T-helper 1 cell treated with Interleukin-12 subunit alpha and Interleukin-12 subunit beta and Interleukin-4 antibody, amounts not matched to agents 30 ng/mL and 1 ng/mL, for 36 hours (primary cell): Measurements from ENCODE around the gene CCDC13. TPM values are rescaled to one million over a fixed set of nuclear protein-coding genes. Genes with fewer than 3 reads are reported as not detected.

Source experiments
- intact Hi-C: fragments of 100-400 bp; cut with micrococcal nuclease; formaldehyde crosslinking; loops from one replicate; pipeline ENCODE4 v1.15.1; 2024
- total RNA-seq: library from RNA; stranded (reverse); gene quantifications from 2 replicates; pipeline ENCODE4 v1.2.3, GENCODE V29; 2022

Gene CCDC13
- total RNA-seq, 1 donor from 2014 or later, result 0.54 TPM

- intact Hi-C loops, result no loop called here
Measured at GRCh38 chr3:42755681-42756578, 17.1 kb downstream of the CCDC13 start.

DNA sequence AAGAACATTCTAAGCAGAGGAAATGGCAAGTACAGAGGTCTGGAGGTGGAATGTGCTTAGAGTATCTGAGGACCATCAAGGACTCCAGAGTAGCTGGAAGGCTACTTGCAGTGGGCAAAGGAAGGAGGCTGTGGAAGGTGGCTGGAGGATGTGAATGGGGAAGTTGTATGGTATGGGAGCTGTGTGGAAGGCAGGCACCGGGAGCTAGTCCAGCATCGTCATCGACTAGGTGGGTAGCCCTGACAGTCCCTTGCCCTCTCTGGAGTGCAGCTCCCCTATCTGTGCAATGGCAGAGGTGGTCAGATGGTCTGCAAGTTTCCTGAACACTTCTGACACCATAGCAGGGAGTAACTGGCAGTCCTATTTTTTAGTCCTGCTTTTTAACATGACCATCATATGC, 19.3 kb downstream of the CCDC13 start:
- intact Hi-C loops, result no loop called here

DNA sequence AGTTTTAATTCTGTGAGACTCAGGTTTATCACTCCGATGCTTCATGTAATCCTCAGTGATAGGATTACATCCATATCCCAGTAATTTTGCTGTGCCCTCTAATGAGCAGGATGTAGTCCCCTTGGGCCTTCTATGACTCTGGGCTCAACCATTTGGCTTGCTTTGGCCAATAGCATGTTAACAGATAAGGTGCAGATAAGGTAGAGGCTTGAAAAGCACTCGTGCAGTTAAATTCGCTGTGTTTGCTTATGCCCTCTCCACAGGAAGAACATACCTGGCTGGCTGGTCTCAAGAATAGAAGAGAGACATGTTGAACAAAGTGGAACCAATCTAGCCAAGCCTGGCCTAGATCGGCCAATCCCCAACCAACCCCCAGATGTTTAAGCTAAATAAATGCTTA, 20.1 kb downstream of the CCDC13 start:
- intact Hi-C loops, result no loop called here

DNA sequence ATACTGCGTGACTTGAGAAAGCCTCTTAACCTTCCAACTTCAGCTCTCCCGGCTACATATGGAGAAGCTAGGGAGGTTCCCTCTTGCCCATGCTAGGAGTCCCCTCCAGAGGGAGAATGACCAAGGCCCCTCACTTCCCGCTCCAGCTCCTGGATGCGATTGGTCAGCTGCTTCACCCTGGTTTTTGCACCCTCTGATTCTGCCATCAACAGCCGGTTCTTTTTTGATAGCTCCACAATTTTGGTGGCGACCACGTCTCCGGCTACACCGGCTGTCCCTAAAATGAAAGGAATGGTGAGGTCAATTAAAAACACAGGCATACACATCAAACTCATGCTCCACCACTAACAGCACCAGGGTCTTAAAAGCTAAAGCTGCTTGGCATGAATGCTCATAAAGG, 20.6 kb downstream of the CCDC13 start:
- intact Hi-C loops, result no loop called here

GRCh38 chr3:42751609-42752008, 21.4 kb downstream of the CCDC13 start:
- intact Hi-C loops, result no loop called here

- intact Hi-C loops, result no loop called here
Measured at GRCh38 chr3:42750834-42751233, 22.2 kb downstream of the CCDC13 start.

GRCh38 chr3:42749753-42750231, 23.3 kb downstream of the CCDC13 start:
- intact Hi-C loops, result loop anchor here (10.0 kb wide), 1 partner anchor 195 kb away; no protein-coding TSS in a partner anchor

DNA sequence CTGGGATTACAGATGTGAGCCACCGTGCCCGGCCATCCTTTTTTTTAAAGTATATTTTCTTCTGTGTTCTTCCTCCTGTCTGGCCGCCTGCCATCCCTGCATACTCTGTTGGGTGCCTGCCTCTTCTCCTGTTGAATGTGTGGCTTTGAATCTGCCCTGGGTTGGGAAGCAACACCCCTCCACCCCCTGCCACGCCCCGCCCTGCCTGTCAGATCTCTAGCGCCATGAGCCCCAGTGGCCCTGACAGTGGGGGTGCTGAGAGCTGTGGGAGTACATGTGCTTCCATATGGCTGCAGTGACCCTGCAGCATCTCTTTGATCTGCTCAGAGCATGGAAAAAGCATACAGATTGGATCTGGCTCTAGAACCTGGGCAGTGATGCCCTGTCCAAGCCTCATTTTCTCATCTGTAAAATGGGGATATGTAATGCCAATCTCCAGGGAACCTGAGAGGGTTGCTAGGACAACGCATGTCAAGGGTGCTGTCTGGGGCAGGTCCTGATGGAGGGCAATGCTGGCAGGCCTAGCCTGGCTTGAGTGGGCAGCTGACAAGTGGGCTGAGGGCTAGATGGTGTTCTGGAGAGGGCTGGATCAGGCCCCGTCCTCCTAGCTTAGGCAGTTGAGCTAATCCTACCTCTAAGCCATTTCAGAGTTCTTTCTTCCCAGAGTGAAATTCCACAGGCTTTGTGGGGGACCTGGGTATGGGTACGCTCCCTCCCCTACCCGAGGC, 23.9 kb downstream of the CCDC13 start:
- intact Hi-C loops, result loop anchor here (10.0 kb wide), 1 partner anchor 194 kb away; no protein-coding TSS in a partner anchor

- intact Hi-C loops, result loop anchor here (10.0 kb wide), 1 partner anchor 193 kb away; no protein-coding TSS in a partner anchor
Measured at GRCh38 chr3:42747581-42747980, 25.5 kb downstream of the CCDC13 start.

DNA sequence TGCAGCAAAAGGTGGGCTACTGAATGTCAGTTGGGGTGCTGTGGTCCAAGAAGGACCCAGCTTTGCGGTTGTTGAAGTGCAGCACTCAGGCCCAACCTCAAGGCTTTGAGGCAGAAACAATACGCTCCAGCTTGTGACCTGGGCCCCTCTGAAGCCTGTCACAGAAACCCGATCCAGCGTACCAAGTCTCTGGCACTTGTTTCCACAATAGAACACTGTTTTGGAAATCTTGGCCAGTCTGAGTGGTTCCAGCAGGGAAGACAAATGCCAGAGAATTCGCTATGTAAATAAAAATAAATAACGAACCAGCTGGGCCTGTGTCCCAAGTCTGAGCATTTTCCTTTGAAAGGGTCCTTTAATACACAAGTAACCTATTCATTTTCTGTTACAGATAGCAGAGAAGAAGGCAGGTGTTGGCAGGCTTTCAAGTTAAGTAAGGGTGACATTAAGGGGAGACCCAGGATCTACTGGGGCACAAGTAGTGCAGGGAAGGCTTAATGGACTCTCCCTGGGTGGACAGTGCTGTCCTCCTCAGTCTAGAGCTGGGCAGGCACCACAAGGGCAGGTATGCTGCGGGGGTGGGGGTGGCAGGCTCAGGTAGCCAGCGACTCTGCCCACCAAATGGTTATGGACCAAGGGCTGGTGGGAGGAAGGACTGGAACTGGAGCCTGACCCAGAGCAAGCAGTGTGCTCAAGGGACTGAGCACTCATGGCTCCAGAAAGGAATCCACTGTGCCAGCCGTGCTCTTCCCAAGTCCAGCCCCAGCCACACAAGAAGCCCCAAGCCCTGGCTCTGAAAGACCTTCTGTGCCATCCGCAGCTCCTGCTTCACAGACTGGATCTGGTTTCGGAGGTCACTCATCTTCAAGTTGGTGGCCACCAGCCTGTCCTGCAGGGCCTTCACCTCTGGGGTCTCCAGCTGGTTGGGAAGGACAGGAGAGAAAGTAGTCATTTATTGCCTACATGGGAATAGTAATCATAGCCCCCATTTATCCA, 26.3 kb downstream of the CCDC13 start:
- intact Hi-C loops, result loop anchor here (10.0 kb wide), 1 partner anchor 192 kb away; no protein-coding TSS in a partner anchor

- intact Hi-C loops, result loop anchor here (2.0 to 10.0 kb wide), 5 partner anchors 27 to 243 kb away; partner anchors contain the start of genes CCDC13, HIGD1A and VIPR1
Measured at GRCh38 chr3:42745776-42746454, 27.1 kb downstream of the CCDC13 start.

DNA sequence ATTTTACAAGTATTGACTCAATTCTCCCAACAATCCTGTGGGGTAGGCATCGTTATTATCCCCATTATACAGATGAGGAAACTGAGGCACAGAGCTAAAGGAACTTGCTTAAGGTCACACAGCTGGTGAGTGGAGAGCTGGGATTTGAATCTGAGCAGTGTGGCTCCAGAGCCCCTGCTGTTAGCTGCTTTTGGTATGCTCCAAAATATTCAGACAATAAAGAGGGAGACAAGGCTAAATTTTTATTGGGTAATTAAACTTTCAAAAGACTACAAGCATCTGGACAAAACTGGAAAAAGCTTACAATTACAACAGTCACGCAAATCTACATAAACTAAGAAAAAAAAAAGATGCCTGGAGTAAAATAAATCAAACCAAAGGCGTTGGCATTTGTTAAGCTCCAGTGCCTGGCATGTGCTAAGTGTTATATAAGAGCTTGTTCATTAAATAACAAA, 27.7 kb downstream of the CCDC13 start:
- intact Hi-C loops, result loop anchor here (2.0 to 10.0 kb wide), 5 partner anchors 27 to 243 kb away; partner anchors contain the start of genes CCDC13, HIGD1A and VIPR1

DNA sequence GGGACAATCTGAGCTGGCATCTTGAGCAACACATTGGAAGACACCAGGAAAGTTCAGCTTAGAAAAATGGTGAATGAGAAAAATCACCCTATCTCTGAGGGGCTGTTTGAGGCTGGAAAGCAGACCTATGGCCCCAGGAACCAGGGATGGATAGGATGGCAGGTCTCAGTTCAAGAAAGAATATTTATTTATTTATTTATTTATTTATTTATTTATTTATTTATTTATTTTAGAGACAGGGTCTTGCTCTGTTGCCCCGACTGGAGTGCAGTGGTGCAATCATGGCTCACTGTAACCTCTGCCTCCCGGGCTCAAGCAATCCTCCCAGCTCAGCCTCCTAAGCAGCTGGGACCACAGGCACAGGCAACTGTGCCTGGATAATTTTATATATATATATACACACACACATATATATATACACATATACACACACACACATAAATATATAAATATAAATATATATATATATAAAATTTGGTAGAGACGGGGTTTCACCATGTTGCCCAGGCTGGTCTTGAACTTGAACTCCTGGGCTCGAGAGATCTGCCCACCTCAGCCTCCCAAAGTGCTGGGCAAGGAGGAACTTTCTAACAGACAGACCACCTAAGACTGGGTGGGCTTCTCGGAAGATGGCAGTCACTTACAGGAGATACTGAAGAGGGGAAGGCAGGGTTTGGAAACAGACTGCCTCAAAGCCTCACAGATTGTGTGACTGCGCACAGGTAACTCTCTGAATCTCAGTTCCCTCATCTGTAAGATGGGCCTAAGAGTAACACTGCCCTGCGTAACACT, 29.7 kb downstream of the CCDC13 start:
- intact Hi-C loops, result loop anchor here (10.0 kb wide), 1 partner anchor 189 kb away; no protein-coding TSS in a partner anchor

DNA sequence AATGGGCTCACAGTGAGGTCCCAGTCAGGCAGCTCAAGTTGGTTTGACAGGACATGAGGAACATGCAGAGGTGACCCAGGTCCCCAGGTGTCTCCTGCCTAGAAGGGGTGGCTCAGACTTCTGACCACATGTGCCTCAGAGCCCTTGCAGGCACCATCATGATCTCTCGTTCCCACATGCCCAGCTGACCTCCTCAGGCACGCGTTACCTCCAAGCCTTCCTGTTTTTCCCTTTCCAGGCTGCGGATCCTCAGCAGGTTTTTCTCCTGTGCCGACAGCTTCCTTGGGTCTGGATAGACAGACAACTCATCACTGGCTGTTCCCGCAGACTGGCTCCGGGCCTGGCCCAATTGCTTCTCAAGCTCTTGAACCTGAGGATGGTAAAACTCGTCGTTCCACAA, 30.4 kb downstream of the CCDC13 start:
- intact Hi-C loops, result loop anchor here (10.0 kb wide), 1 partner anchor 188 kb away; no protein-coding TSS in a partner anchor

DNA sequence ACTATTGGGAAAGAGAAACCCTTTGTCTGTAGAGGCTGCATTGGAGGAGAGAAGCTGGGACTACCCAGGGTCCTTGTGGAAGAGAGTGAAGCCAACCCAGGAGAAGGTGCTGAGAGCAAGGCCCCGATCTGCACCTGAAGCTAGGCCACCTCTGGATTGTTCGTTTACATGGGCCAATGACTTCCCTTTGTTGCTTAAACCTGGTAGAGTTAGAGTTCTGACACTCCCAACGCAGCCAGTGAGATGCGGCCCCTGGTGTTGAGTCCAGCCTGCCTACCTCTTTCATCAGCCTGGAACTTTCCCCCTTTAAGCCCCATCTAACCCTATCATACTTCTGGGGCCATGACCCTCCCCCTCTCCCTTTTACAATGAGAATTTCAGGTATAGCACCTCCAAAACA, 30.8 kb downstream of the CCDC13 start:
- intact Hi-C loops, result loop anchor here (10.0 kb wide), 1 partner anchor 187 kb away; no protein-coding TSS in a partner anchor

- intact Hi-C loops, result loop anchor here (10.0 kb wide), 1 partner anchor 187 kb away; no protein-coding TSS in a partner anchor
Measured at GRCh38 chr3:42741796-42742195, 31.3 kb downstream of the CCDC13 start.

DNA sequence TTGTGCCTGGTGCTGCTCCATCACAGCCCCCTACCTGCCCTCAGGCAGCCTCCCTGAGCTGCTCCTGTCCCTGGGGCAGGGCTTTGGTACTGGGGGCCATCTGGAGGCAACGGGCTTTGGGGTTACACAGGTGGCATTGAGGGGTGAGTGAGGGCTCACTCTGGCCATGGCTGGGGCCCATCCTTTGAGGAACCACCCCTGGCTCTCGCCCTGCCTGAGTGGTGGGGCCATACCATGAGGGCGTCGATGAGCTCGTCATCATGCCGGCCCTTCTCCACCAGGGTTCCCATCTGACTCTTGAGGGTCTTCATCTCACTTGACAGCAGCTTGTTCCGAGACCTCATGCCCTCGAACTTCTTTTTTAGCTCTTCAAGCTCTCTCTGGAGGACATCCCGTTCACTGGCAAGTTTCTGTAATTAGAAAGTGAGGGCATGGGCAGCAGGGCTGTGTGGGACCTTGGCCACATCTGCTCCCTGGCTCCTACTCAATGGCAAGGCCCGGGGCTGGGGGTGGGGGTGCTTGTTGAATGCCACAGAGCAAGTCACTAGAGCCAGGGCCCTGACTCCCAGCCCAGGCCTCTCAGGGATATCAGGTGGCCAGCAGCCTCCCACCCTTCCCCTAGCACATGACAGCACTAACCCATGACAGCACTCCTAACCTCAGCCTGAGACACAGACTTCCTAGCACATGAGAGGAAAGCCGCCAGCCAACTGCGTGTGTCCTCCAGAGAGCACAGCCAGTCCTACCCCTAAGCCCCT, 33.5 kb downstream of the CCDC13 start:
- intact Hi-C loops, result loop anchor here (10.0 kb wide), 1 partner anchor 185 kb away; no protein-coding TSS in a partner anchor

GRCh38 chr3:42736531-42736930, 36.5 kb downstream of the CCDC13 start:
- intact Hi-C loops, result no loop called here
